HepG2 (cell line): Measurements from ENCODE around the gene JAGN1. TPM values are rescaled to one million over a fixed set of nuclear protein-coding genes. Genes with fewer than 3 reads are reported as not detected.
A peak's percentile ranks its signal among the peaks of the same experiment; 100 is the strongest.

Experiments
- DRAP1 ChIP-seq: IDR thresholded peaks from 2 replicates; pipeline ENCODE4 v1.6.1; 2016; ENCODE audit warnings: missing genetic modification reagents, missing compliant biosample characterization
- FOSL2 ChIP-seq: sonication (generic); formaldehyde crosslinking; IDR thresholded peaks from 2 replicates; pipeline ENCODE4 v1.4.0; 2020; ENCODE audit warnings: missing genetic modification reagents
- GATAD2A ChIP-seq: IDR thresholded peaks from 2 replicates; pipeline ENCODE4 v1.6.1; 2016
- GRHL1 ChIP-seq: sonication (generic); formaldehyde crosslinking; conservative IDR thresholded peaks from 2 replicates; pipeline ENCODE4 v1.8.0; 2022; ENCODE audit warnings: missing genetic modification reagents
- HMGA1 ChIP-seq: sonication (generic); formaldehyde crosslinking; conservative IDR thresholded peaks from 2 replicates; pipeline ENCODE4 v1.4.0; 2020; ENCODE audit warnings: missing genetic modification reagents
- HOXD1 ChIP-seq: sonication (generic); formaldehyde crosslinking; IDR thresholded peaks from 2 replicates; pipeline ENCODE4 v1.5.0; 2020; ENCODE audit warnings: missing genetic modification reagents
- KDM6A ChIP-seq: IDR thresholded peaks from 2 replicates; pipeline ENCODE4 v1.6.1; 2016; ENCODE audit warnings: low read depth
- LBX2 ChIP-seq: sonication (generic); formaldehyde crosslinking; IDR thresholded peaks from 2 replicates; pipeline ENCODE4 v1.5.0; 2020; ENCODE audit warnings: missing genetic modification reagents, mild to moderate bottlenecking, borderline replicate concordance
- MIER3 ChIP-seq: IDR thresholded peaks from 2 replicates; pipeline ENCODE4 v1.6.1; 2016; ENCODE audit warnings: missing compliant biosample characterization, borderline replicate concordance
- NFYB ChIP-seq: sonication (generic); formaldehyde crosslinking; IDR thresholded peaks from 2 replicates; pipeline ENCODE4 v1.4.0; 2020; ENCODE audit warnings: missing genetic modification reagents
- PBX3 ChIP-seq: sonication (generic); formaldehyde crosslinking; IDR thresholded peaks from 2 replicates; pipeline ENCODE4 v1.8.1; 2023; ENCODE audit warnings: missing genetic modification reagents, inconsistent platforms, borderline replicate concordance
- PRMT3 ChIP-seq: sonication (generic); formaldehyde crosslinking; IDR thresholded peaks from 2 replicates; pipeline ENCODE4 v1.8.1; 2022; ENCODE audit warnings: low read depth, mild to moderate bottlenecking, moderate library complexity, missing genetic modification reagents, borderline replicate concordance
- SOX6 ChIP-seq, 2 experiments: fragments of 450-650 bp in 1 of 2; sonication (generic) in 1 of 2; formaldehyde crosslinking in 1 of 2; IDR thresholded peaks; 2 replicates each; pipeline versions ENCODE4 v1.4.0 to v1.6.1; 2017 to 2020; ENCODE audit warnings: antibody characterized with exemption in 1 of 2, mild to moderate bottlenecking in 1 of 2, missing genetic modification reagents in 1 of 2
- TBP ChIP-seq: sonication (generic); formaldehyde crosslinking; IDR thresholded peaks from 2 replicates; pipeline ENCODE4 v1.5.0; 2020; ENCODE audit warnings: missing genetic modification reagents
- ZFY ChIP-seq: sonication (generic); formaldehyde crosslinking; IDR thresholded peaks from 2 replicates; pipeline ENCODE4 v1.4.0; 2020; ENCODE audit warnings: missing genetic modification reagents
- ZFYVE20 ChIP-seq: sonication (generic); formaldehyde crosslinking; IDR thresholded peaks from 2 replicates; pipeline ENCODE4 v1.8.0; 2023; ENCODE audit warnings: low read depth, mild to moderate bottlenecking, moderate library complexity, missing genetic modification reagents, borderline replicate concordance
- ZHX2 ChIP-seq, 2 experiments: sonication (generic) in 1 of 2; formaldehyde crosslinking in 1 of 2; IDR thresholded peaks; 2 replicates each; pipeline versions ENCODE4 v1.6.1 to v1.9.0; 2014 to 2022; ENCODE audit warnings: antibody characterized with exemption in 1 of 2, borderline replicate concordance in 1 of 2, inconsistent platforms in 1 of 2, low read depth in 1 of 2, missing genetic modification reagents in 1 of 2
- ZKSCAN5 ChIP-seq: sonication (generic); formaldehyde crosslinking; IDR thresholded peaks from 2 replicates; pipeline ENCODE4 v1.5.1; 2020; ENCODE audit warnings: mild to moderate bottlenecking, missing genetic modification reagents
- ZNF546 ChIP-seq: sonication (generic); formaldehyde crosslinking; conservative IDR thresholded peaks from 2 replicates; pipeline ENCODE4 v1.8.1; 2023; ENCODE audit warnings: mild to moderate bottlenecking, missing genetic modification reagents
- ZNF788 ChIP-seq: sonication (generic); formaldehyde crosslinking; IDR thresholded peaks from 2 replicates; pipeline ENCODE4 v1.5.0; 2020; ENCODE audit warnings: mild to moderate bottlenecking, missing genetic modification reagents, borderline replicate concordance
- ZNF816 ChIP-seq: sonication (generic); formaldehyde crosslinking; IDR thresholded peaks from 2 replicates; pipeline ENCODE4 v1.8.0; 2022; ENCODE audit warnings: missing genetic modification reagents, mild to moderate bottlenecking, borderline replicate concordance
- polyA plus RNA-seq, 8 experiments: library from polyadenylated mRNA; depleted of rRNA in 3 of 8; stranded (reverse) in 7 of 8; unstranded in 1 of 8; fragments of >200 nt; fragmentation: Illumina TruSeq in 4 of 8; extraction: Trizol in 4 of 8; gene quantifications; 2 replicates each; pipeline versions ENCODE4 v1.2.1 to v1.2.3, GENCODE V29; 2011 to 2016; ENCODE audit warnings: low read depth in 4 of 8, missing spikeins in 1 of 8, mixed read lengths in 1 of 8; ENCODE audit not compliant: insufficient read depth in 1 of 8
- total RNA-seq, 5 experiments: library from RNA; depleted of rRNA; stranded (reverse); fragments of >200 nt; fragmentation: Illumina TruSeq; extraction: Trizol; gene quantifications; 2 replicates each; pipeline ENCODE4 v1.2.3, GENCODE V29; 2016; ENCODE audit warnings: low read depth in 1 of 5

JAGN1 gene
- total and polyA plus RNA-seq, 2 of the 13 experiments (the other 11 are each of a cell fraction or from before 2014, with no cell fraction given) = 49.9 to 50.9 TPM

GRCh38 chr3:9888540-9888939 is 1.9 kb upstream of the JAGN1 start (continued):
- TF ChIP-seq PBX3 (CRISPR knock-in tag) (no peak), HOXD1 (CRISPR knock-in tag) (no peak), PRMT3 (CRISPR knock-in tag) (no peak), ZHX2 (IDR thresholded peaks at IDR 0.05; ENCODE audit: low read depth) (no peak), ZHX2 (CRISPR knock-in tag; IDR thresholded peaks at IDR 0.05; ENCODE audit: borderline replicate concordance) (no peak), LBX2 (CRISPR knock-in tag) (no peak), KDM6A (no peak), MIER3 (CRISPR knock-in tag) (no peak), ZKSCAN5 (no peak), SOX6 (IDR thresholded peaks at IDR 0.05) (no peak), SOX6 (CRISPR knock-in tag; IDR thresholded peaks at IDR 0.05) (0 out of 2 replicates have a peak, but pooled peaks have one; percentile 10), HMGA1 (CRISPR knock-in tag) (no peak), GRHL1 (CRISPR knock-in tag) (no peak), NFYB (CRISPR knock-in tag) (no peak), ZNF788 (CRISPR knock-in tag) (no peak), ZFY (no peak), FOSL2 (CRISPR knock-in tag) (peak; percentile 25), TBP (CRISPR knock-in tag) (no peak), GATAD2A (CRISPR knock-in tag) (peak; percentile 34; the same call in 1 of the 2 replicates), ZNF546 (no peak), ZNF816 (CRISPR knock-in tag) (no peak), ZFYVE20 (CRISPR knock-in tag) (no peak), DRAP1 (CRISPR knock-in tag) (no peak)
